KOPT-K1 (cell line): Measurements from ENCODE around the gene CAMK2B.

Experiments used
- H3K27ac ChIP-seq: fragments of 200-600 bp; sonication (generic); 2 replicates; pipeline ENCODE4 v1.5.1; 2016; ENCODE audit warnings: antibody characterized with exemption, mild to moderate bottlenecking, low read depth, low read length; ENCODE audit not compliant: poor library complexity, severe bottlenecking
- H3K36me3 ChIP-seq: fragments of 200-600 bp; sonication (generic); 2 replicates; pipeline ENCODE4 v1.5.1; 2017; ENCODE audit warnings: antibody characterized with exemption, mild to moderate bottlenecking, low read length, moderate library complexity; ENCODE audit not compliant: insufficient read depth
- H3K9me3 ChIP-seq: fragments of 200-600 bp; sonication (generic); 2 replicates; pipeline ENCODE4 v1.5.1; 2017; ENCODE audit warnings: antibody characterized with exemption, low read length, mild to moderate bottlenecking; ENCODE audit not compliant: insufficient read depth, poor library complexity, severe bottlenecking

The CAMK2B gene

GRCh38 chr7:44267719-44268421 is 57.5 kb downstream of the CAMK2B start:
- Histone ChIP-seq H3K27ac (no peak overlapping the region), H3K36me3 (no peaks in the 10 kb centered on the region)

DNA sequence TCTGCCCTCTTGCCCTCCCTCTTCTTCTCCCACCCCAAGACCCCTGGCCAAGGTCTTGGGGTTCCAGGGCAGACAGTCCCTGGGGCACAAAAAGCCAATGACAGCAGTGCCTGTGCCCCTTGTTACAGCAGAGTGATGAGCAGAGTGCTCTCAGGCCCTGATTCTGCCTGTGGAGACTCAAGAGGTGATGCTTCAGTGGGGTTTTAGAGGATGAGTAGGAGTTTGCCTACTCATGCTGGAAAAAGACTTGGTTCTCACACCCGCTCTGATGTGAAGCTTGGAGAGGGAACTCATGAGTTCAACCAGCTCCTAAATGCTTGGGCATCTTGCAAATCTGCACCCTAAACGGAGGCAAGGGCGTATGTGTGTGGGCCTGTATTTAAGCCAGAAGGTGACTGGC is 58.2 kb downstream of the CAMK2B start:
- H3K9me3 ChIP-seq, result no peaks in the 10 kb centered on the region
- H3K27ac ChIP-seq, result no peak overlapping the region

More at GRCh38 chr7:44267719-44268421, 57.5 kb downstream of the CAMK2B start:
- H3K9me3 ChIP-seq, result no peaks in the 10 kb centered on the region

DNA sequence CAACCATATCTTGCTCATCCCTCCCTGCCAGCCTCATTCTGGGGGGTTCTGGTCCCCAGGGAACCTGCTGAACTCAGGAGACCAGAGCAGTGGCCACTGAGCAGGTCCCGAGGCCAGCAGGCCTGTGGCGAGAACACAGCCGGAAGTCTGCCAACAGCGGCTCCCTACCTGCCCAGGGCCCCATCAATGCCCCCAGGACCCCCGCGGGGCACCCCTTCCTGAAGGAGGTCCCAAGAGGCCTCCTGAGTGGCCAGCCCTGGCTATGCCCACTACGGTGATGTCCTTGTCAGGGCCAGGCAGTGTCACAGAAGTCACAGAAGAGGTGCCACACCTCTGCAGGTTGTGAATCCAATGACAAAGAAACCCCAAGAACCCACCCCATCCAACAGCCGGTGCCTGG is 58.9 kb downstream of the CAMK2B start:
- Histone ChIP-seq H3K9me3 (no peaks in the 10 kb centered on the region), H3K27ac (no peak overlapping the region), H3K36me3 (no peaks in the 10 kb centered on the region)

More for the DNA sequence above, 58.2 kb downstream of the CAMK2B start:
- no peaks in the 10 kb centered on the region for H3K36me3 ChIP-seq

- Histone ChIP-seq H3K9me3 (no peaks in the 10 kb centered on the region), H3K27ac (no peak overlapping the region), H3K36me3 (no peaks in the 10 kb centered on the region)
Observed at GRCh38 chr7:44265728-44266127, 59.7 kb downstream of the CAMK2B start.

- Histone ChIP-seq H3K36me3 (no peaks in the 10 kb centered on the region), H3K27ac (no peak overlapping the region), H3K9me3 (no peaks in the 10 kb centered on the region)
Observed at GRCh38 chr7:44264221-44264931, 61.0 kb downstream of the CAMK2B start.

DNA sequence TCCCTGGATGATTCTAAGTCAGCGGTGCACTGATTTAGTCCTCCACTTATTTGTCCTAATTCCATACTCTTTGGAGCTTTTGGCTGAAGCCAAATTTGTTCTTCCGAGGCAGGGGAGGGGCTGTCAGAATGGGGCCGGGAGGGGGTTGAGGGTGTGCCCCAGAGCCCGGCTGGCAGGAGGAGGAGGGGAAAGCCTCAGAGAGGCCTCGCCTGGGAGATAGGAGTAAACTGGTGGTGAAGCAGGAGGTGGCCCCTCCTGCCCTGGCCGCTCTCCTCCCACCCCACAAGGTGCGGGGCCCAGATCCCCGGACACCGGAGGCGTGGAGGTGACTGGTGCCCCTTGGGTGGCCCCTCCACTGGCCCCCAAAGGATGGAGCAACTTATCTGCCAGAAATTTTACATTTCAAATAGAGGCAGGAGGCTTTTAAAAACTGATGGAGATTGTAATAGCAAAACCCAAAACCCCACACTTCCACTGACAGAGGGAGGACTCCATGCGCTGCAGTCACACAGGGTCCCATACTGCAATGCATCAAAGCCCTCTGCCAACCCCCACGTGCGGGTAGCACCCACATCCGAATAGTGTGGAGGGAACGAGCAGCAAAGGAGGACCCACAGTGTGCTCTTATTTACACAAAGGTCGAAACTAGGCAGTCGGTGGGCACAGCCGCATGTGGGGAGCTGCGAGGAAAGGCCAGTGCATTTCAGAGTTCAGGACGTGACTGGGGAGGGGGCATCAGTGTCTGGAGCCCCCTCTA is 61.9 kb downstream of the CAMK2B start:
- no peak overlapping the region for H3K27ac ChIP-seq
- no peaks in the 10 kb centered on the region for H3K36me3 ChIP-seq
- H3K9me3 ChIP-seq, result no peaks in the 10 kb centered on the region

DNA sequence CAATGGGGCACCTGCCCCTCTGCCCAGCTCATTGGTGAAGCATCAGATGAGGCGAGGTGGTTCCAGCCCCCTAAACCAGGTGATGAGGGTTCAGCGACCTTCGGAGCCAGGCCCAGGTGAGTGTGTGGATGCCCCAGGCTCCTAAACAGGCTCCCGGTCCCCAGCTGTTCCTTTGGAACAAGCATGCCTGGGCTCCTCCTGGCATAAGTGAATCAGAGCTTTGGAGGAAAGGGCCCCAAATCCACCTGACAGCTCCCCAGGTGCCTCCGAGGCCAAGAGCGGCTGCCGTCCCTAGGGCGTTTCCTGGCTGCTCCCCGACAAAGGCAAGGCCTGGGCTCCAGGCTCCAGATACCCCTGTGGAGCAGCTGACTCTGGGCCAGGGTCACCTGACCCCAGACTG is 63.4 kb downstream of the CAMK2B start:
- Histone ChIP-seq H3K27ac (no peak overlapping the region), H3K9me3 (no peaks in the 10 kb centered on the region), H3K36me3 (no peaks in the 10 kb centered on the region)

DNA sequence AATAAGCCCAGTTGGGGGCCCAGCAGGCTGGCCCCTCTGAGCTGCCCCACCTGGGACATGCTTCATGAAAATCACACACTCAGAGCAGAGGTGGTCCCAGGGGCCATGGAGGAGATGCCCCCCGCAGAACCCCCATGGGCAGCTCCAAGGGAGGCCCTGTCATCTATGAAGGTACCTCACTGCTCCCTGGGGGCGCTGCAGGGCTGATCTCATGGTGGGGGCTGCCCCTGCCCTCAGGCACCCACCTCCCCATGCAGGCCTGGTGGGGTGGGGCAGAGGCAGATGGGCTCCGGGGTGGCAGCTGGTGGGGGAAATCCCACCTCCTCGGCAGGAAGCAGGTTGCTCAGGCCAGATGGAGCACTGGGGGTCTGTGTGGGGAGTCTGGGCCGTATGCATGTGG is 64.2 kb downstream of the CAMK2B start:
- H3K9me3 ChIP-seq, result no peaks in the 10 kb centered on the region
- no peak overlapping the region for H3K27ac ChIP-seq
- H3K36me3 ChIP-seq, result no peaks in the 10 kb centered on the region

GRCh38 chr7:44259547-44260457 is 65.6 kb downstream of the CAMK2B start:
- Histone ChIP-seq H3K27ac (no peak overlapping the region), H3K9me3 (no peaks in the 10 kb centered on the region), H3K36me3 (no peaks in the 10 kb centered on the region)

GRCh38 chr7:44258865-44259546 is 66.4 kb downstream of the CAMK2B start:
- Histone ChIP-seq H3K36me3 (no peaks in the 10 kb centered on the region), H3K27ac (no peak overlapping the region), H3K9me3 (no peaks in the 10 kb centered on the region)

DNA sequence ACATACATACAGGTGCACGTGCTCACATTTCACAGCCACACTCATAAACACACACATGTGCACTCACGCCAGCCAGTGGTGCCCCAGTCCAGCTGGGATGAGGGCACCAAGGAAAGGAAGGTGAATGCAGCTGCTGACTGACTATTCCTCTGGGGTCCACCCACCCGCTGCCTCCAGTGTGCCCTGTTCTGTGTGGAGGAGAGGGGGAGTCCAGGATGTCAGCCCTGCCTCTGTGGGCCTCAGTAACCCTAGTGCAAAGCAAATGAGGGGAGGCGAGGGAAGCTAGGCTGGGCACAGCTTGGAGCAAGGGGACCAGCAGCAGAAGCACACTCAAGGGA is 67.0 kb downstream of the CAMK2B start:
- Histone ChIP-seq H3K27ac (no peak overlapping the region), H3K36me3 (no peaks in the 10 kb centered on the region), H3K9me3 (no peaks in the 10 kb centered on the region)

- H3K27ac ChIP-seq, result no peak overlapping the region
- no peaks in the 10 kb centered on the region for H3K36me3 ChIP-seq
- no peaks in the 10 kb centered on the region for H3K9me3 ChIP-seq
Observed at GRCh38 chr7:44257618-44258422, 67.6 kb downstream of the CAMK2B start.

DNA sequence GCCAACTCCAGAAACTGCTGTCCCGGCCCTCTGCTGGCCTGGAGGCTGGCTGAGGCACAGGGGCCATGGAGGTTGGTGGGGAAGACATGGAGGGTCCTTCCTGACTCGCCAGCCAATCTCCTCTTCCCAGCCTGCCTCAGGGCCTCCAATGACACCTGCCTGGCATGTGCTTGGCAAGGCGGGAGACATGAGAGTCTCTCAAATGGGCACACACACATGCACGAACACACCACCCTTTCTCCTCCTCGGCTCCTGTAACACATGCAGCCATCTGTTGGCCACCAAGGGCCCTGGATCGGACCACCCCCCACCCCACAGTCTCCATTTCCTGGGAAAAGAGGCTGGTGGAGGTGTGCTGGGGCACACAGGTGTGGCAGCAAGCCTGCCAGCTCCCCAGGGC is 68.2 kb downstream of the CAMK2B start:
- Histone ChIP-seq H3K9me3 (no peaks in the 10 kb centered on the region), H3K36me3 (no peaks in the 10 kb centered on the region), H3K27ac (no peak overlapping the region)

DNA sequence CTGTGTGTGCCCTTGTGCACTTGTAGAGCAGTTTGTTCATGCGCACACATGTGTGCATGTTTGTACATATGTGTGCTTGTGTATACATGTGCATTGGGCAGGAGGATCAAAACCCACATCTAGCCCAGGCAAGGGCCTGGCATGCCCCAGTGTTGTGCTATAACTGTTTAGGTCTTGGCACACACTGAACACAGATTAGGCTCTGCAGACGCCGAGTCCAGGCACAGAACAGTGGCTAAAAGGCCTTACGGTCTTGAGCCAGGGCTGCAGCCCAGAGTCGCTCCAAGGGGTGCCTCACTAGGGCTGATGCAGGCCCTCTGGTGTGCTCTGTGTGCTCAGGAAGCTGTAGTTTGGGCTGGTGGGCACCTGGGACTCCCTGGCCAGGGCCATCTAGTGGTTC is 68.9 kb downstream of the CAMK2B start:
- Histone ChIP-seq H3K27ac (no peak overlapping the region), H3K9me3 (no peaks in the 10 kb centered on the region), H3K36me3 (no peaks in the 10 kb centered on the region)
